ENCODE measurements around the gene AGPAT3.

Gene AGPAT3

GRCh38 chr21:44005071-44005470 is 140.0 kb downstream of the AGPAT3 start:
- DNase-seq = no peak

DNA sequence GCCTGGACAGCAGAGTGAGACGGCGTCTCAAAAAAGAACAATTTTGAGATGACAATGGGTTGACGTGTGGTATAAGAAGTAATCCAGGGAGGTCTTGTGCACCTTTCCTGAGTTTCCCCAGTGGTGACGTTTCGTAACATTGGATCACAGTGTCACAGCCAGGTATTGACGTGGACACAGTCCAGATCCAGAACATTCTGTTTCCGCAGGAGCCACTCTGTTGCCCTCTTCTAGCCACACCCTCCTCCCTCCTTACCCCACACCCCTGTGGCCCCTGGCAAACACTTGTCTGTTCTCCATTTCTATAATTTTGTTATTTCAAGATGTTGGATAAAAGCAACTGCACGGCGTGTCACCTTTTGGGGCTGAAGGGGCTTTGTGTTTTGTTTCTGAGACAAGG is 140.6 kb downstream of the AGPAT3 start:
- no peak for DNase-seq

- DNase-seq = no peak
These were observed 141.1 kb downstream of the AGPAT3 start for GRCh38 chr21:44006017-44006619.

GRCh38 chr21:44006656-44007055 is 141.6 kb downstream of the AGPAT3 start:
- DNase-seq = no peak

- no peak for DNase-seq
These were observed 145.4 kb downstream of the AGPAT3 start for GRCh38 chr21:44010429-44010828.

GRCh38 chr21:44011123-44011522 is 146.1 kb downstream of the AGPAT3 start:
- DNase-seq = no peak

GRCh38 chr21:44011579-44012473 is 146.8 kb downstream of the AGPAT3 start, which contains the start of gene TRAPPC10:
Gene TRAPPC10, plus strand, starts transcription at chr21:44012309. Its CDS starts 185 bp downstream, at chr21:44012494.
- peak; percentile 78 for DNase-seq

- DNase-seq = peak; percentile 68
These were observed 147.7 kb downstream of the AGPAT3 start for GRCh38 chr21:44012474-44013379.

DNA sequence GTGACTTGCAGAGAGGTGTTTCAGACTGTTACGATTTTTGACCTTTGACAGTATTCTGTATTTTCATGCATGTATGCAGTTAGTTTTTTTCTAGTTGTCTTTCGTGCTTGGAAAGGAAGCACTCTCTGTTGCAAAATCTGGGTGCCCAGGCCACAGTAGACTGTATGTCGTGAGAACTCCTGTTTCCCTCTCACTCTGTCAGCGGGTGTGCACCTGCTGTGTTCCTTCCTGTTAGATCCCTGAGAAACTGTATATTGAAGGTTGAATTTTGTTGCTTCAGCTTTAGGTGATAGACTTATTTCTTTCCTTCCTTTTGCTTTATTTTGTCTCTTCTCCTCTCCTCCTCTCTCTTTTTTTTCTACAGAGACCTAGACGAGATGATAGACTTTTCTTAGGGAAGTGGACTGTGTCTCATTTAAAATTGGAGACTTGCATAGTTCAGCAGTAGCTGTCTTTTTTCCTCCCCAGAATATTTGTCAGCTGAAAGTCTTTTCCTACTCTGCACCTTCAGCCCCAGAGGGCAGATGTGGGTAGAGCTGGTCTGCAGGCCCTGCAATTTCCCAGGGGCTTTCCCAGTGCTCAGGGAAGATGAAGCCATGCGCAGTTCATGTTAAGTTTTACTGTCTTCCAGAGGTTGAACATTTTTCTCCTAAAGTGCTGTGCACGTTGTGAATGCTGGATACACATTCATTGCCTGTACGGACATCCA is 148.5 kb downstream of the AGPAT3 start:
- DNase-seq = no peak

DNA sequence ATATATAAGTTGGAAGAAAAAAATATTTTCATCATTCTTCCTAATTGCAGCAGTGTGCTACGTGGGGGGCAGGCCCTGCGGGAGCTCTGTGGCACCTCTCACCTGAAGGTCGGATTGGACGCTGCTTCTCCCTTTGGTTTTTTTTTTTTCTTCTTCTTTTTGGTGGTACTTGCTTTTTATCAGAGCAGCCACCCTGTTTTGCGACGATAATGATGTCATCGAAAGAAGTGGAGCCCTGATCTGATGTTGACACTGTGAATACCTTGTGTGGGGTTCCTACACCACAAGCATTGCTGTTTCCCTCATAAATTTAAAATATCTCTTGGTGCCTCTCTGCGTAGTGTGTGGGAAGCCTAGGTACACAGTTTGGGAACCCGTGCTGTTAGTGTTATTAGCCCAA is 152.6 kb downstream of the AGPAT3 start:
- no peak for DNase-seq

DNA sequence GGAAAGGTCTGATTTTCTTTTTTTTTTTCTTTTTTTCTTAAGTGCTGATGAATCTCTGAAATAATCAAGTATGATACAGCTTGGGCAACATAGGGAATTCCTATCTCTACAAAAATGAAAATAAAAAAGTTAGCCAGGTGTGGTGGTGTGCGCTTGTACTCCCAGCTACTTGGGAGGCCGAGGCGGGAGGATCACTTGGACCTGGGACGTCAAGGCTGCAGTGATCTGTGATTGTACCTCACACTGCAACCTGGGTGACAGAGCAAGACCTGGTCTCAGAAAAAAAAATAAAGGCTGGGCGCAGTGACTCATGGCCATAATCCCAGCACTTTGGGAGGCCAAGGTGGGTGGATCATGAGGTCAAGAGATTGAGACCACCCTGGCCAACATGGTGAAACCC is 153.1 kb downstream of the AGPAT3 start:
- DNase-seq = no peak

DNA sequence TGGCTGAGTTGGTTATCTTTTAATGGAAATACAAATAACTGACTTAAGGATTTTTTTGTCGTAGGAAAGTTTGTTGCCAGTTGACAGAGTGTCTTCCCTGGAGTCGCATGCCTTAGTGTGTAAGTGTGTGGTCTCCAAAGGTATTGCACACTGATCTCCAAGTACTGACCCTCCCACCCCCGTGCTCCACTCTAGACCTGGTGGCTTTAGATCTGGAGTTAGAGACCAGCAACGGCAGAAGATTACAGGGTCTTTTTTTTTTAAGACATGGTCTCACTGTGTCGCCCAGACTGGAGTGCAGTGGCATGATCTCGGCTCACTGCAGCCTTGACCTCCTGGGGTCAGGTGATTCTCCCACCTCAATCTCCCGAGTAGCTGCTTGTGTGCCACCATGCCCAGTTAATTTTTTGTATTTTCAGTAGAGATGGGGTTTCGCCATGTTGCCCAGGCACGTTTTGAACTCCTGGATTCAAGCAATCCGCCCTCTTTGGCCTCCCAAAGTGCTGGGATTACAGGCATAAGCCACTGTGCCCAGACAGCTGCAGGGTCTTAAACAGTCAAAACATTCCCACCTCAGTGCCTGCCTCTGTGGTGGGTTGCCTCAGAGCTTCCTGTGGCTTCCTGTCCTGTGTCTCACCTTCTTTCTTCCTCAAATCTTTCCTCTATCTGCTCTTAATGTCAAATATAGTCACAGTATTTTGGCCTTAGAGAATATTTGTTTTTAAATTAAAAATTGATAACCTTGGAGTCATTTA is 154.0 kb downstream of the AGPAT3 start:
- no peak for DNase-seq

DNA sequence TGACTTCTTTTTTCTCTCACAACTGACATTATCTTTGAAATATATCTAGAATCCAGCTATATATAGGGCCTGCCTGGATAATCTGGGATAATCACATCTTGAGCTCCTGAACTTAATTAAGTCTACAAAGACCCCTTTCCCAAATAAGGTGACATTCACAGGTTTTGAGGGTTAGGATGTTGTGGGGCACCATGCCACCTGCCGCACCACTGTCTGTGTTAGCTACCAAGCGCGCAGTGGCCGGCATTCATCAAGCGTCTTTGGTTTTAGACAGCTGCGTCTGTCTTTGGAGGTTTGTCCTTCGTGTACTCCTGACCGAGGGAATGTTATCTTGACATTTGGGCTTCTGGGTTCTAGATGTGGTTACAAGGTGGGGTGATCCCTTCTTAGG is 154.5 kb downstream of the AGPAT3 start:
- no peak for DNase-seq

- no peak for DNase-seq
These were observed 155.5 kb downstream of the AGPAT3 start for GRCh38 chr21:44020551-44020950.

DNA sequence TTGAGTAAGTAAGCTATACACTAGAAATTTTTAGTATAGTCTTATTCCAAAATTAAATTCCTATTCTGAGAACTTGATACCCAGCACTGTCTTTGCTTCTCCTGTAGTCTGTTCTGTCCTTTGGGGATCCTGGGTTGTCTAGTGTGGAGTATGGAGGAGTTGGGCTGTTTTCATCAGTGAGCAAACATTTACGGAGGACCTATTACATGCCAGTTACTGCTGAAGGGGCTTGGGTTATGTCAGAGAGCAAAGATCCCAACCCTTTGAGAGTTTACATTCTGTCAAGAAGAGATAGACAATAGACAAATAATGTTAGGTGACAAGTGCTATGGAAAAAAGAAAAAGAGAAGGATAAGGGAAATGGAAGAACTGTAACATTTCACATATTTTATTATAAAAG is 156.0 kb downstream of the AGPAT3 start:
- no peak for DNase-seq

- no peak for DNase-seq
These were observed 159.2 kb downstream of the AGPAT3 start for GRCh38 chr21:44024257-44024656.

DNA sequence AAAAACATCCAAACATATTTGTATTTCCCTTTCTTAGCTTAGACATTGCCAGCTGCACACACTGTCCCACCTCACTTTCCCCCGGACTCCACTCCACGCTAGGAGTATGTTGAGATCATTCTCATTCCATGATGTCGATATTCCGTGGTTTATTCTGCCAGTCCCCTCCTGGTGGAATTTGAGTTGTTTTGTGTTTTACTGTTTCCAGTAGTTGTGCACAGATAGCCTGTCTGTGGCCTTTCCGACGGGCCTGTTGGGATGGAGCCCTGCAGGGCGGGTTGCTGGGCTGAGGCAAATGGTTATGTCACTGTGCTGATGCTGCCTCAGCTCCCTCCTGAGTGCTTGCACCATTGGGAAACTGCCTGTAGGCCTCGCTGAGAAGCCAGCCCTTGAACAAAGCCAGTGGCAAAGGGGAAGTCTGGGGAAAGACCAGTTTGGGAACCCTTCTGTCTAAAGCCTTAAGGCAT is 159.9 kb downstream of the AGPAT3 start:
- DNase-seq = peak; percentile 43

- DNase-seq = no peak
These were observed 162.7 kb downstream of the AGPAT3 start for GRCh38 chr21:44027607-44028286.

DNA sequence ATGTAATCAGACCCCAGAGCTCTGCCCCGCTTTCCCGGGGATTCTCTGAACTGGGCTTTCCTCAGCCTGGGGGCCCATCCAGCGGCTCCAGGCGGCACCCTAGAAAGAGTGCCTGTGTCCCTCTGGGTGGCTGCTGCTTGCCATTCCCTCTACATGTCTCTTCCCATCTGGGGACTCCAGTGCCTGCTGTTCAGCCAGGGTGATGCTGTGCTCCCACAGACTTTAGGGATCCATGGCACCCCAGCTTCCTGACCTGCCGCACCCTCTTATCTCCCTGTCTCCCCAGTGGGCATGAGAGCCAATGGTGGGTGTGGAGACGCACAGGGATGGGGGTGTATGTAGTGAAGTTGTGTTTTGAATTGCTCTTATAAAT is 163.2 kb downstream of the AGPAT3 start:
- DNase-seq = no peak

DNA sequence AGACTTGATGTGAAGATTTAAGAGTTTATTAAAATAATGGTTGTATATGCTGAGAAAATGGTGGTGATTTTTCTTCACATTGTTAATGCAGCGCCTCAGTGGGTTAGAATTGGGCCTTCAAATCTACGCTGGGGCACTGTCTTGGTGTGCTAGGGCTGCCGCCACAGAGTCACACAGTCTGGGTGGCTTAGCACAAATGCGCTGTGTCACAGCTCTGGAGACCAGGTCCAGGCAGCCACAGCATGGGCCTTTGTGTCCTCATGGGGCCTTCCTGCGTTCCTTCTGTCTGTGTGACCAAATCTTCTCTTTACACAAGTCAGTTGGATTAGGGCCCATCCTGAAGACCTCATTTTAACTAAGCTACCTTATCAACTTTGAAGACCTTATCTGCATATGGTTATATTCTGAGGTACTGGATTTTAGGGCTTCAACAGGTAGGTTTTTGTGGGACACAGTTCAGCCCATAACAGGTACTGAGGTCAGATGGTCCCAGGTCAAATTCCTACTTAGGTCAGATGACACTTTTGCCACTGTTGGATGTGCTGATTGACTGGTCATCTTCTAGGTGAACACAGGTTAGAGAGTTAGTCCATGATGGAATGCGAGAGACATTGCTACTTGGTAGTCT is 164.6 kb downstream of the AGPAT3 start:
- no peak for DNase-seq

DNA sequence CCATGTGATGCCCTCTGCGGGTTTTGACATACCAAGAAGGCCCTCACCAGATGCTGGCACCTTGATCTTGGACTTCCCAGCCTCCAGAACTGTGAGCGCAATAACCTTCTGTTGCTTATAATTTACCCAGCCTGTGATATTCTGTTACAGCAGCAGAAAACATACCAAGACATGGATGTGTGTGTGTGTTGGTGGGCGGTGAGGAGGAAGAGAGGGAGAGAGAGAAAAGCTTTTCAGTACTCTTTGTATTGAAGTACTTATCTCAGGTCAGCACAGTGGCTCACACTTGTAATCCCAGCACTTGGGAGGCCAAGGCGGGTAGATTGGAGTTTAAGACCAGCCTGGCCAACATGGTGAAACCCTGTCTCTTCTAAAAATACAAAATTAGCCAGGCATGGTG is 170.2 kb downstream of the AGPAT3 start:
- no peak for DNase-seq
